22Rv1 (cell line): ENCODE measurements around the gene MSH6.

Source experiments
- H3K27ac ChIP-seq: fragments of 450-650 bp; 2 replicates; pipeline ENCODE4 v1.5.1; 2017
- ZFX ChIP-seq: fragments of 450-650 bp; IDR thresholded peaks from 2 replicates; pipeline ENCODE4 v1.6.1; 2017; ENCODE audit warnings: antibody characterized with exemption, borderline replicate concordance
- TF ChIP-seq, protein P1 (sequence below): fragments of 450-650 bp; IDR thresholded peaks from 2 replicates; pipeline ENCODE4 v1.5.1; 2017; ENCODE audit warnings: mild to moderate bottlenecking

The MSH6 gene

DNA sequence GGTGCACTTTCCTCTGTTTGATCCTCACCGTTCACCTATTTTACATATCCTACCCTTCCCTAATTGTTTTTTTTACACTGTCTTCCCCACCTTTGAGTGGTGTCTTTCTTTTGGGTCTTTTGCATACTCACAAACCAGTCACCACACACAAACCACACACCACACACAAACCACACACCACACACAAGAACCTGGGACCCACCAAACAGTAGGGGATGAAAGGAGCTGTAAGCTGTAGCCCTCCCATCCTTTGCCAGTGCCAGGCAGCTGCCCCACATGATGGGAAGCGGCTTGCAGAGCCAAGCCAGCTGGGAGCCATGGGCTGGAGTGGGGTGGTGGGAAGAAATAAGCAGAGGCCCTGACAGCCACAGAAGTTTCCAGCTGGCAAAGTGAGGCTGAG lies 38.9 kb upstream of the MSH6 start:
- TF ChIP-seq, protein P1, sequence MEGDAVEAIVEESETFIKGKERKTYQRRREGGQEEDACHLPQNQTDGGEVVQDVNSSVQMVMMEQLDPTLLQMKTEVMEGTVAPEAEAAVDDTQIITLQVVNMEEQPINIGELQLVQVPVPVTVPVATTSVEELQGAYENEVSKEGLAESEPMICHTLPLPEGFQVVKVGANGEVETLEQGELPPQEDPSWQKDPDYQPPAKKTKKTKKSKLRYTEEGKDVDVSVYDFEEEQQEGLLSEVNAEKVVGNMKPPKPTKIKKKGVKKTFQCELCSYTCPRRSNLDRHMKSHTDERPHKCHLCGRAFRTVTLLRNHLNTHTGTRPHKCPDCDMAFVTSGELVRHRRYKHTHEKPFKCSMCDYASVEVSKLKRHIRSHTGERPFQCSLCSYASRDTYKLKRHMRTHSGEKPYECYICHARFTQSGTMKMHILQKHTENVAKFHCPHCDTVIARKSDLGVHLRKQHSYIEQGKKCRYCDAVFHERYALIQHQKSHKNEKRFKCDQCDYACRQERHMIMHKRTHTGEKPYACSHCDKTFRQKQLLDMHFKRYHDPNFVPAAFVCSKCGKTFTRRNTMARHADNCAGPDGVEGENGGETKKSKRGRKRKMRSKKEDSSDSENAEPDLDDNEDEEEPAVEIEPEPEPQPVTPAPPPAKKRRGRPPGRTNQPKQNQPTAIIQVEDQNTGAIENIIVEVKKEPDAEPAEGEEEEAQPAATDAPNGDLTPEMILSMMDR = no peak
- TF ChIP-seq ZFX = no peak
- no peak overlapping the region for H3K27ac ChIP-seq

DNA sequence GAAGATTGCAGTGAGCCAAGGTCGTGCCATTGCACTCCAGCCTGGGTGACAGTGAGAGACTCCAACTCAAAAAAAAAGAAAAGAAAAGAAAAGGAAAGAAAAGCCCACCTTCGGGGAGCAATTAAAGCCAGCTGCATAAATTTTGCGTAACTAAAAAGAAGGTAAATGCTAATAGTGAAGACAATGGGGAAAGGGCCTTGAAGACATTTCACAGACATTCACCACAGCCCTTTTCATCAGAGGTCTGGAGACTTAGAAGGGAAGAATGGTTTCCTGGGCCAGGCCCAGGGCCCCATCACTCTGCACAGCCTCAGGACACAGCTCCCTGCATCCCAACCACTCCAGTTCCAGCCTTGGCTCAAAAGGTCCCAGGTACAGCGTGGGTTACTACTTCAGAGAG lies 35.1 kb upstream of the MSH6 start:
- no peak for TF ChIP-seq ZFX
- TF ChIP-seq, protein P1 = no peak
- H3K27ac ChIP-seq = no peak overlapping the region

DNA sequence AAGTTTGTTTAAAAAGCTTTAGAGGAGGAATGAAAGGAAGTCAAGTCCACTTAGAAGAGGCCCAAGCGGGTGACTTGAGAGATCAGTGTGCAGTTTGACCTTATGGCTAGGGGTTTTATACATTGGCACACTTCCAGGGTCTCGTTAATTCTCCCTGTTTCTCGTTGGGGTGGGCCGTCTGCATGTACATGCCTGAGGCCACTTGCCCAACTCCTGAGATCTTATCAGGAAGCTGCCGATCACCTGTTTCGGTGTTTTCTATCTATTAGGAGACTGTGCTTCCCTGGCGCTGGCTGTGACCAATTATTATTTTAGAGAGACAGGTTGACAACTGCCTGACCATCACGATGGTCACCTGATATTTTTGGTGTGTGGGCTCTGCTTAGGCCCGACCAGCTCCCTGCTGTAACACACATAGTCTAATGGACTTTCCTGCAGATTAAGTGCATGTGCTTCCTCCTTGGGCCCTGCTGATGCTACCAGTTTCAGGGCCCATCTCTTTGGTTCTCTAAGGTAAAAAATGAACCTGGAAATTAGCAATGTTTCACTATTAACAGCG lies 31.0 kb upstream of the MSH6 start:
- H3K27ac ChIP-seq = no peak overlapping the region
- TF ChIP-seq ZFX = no peak
- TF ChIP-seq, protein P1 = no peak

DNA sequence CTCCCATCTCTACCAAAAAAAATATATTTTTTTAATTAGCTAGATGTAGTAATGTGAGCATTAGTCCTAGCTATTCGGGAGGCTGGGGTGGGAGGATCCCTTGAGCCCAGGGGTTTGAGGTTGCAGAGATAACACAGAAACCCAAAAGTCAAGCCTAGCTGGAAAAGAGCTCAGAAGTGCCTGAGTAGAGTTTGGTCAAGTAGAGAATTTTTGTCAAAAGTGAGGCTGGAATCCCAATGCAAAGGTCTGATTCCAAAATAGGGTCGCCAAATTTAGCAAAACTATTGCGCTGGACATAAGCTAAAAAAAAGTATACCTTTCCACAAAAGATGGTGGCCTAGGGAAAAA lies 15.5 kb upstream of the MSH6 start:
- H3K27ac ChIP-seq = no peak overlapping the region

DNA sequence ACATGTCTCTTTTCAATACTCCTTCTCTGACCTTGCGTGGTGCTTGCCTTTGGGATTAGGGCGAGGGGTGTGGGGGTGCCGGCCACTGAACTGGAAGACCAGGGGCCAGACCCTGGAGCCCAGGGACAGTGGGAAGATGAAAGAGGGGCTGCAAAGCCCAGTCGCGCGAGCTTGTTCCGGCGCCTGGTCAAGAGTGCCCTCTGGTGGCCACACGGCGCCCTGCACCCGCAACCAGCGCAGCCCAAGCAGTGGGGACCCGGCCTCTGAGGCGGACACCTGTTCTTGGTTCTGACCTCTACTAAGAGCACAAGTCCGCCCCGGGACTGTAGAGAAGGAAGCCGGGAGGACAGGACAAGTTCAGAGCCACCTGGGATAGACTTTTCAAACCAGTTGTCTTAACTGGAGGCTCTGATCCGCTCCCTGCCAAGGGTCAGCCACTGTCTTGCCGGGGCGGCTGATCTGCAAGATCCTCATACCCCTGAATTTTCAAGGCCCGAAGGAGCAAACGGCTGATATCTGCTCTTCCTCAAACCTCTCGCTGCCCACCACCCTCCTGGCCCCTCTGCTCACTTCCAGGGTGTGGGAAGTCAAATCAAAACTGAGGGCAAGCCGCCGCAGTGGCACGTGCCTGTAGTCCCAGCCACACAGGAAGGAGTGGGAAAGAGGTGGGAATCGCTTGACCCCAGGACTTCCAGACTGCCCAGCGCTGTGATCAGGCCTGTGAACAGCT lies 14.9 kb upstream of the MSH6 start:
- no peak overlapping the region for H3K27ac ChIP-seq
- TF ChIP-seq ZFX = no peak
- TF ChIP-seq, protein P1 = peak; percentile 83

More for the DNA sequence above, 15.5 kb upstream of the MSH6 start:
- no peak for TF ChIP-seq ZFX
- TF ChIP-seq, protein P1 = no peak

DNA sequence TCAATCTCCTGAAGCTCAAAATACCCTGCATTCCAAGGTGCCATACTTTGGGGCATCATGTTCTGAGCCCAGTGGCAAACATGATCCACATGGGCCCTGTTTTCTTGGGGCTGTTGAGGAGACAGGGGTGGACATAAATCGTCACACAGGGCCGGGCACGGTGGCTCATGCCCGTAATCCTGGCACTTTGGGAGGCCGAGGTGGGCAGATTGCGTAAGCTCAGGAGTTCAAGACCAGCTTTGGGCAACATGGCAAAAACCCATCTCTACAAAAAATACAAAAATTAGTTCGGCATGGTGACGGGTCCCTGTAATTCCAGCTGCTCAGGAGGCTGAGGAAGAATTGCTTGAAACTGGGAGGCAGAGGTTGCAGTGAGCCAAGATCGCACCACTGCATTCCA lies 13.6 kb upstream of the MSH6 start:
- no peak for TF ChIP-seq ZFX
- TF ChIP-seq, protein P1 = no peak
- H3K27ac ChIP-seq = no peak overlapping the region

DNA sequence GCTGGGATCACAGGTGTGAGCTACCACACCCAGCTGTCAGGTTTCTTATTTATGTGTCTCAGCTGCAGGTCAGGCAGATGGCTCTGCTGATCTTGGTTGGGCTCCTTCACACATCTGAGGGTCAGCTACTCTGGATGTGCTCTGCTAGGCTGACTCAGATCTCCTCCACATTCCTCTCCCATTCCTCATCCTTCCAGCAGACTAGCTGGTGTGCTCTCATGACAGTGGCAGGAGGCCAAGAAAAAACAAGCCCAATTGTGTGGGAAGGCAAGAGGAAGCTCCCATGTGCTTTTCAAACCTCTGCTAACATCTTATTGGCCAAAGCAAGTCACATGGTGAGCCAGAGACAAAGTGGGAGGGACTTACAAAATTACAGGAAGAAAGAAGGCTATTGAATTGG lies 11.7 kb upstream of the MSH6 start:
- H3K27ac ChIP-seq = no peak overlapping the region

More for the DNA sequence above, 11.7 kb upstream of the MSH6 start:
- TF ChIP-seq, protein P1 = no peak
- TF ChIP-seq ZFX = no peak
